Neural cell (in vitro differentiated cells): Measurements from ENCODE around the gene DZIP1.

Source experiments
- CTCF ChIP-seq: fragments of 450-650 bp; IDR thresholded peaks from 2 replicates; pipeline ENCODE4 v1.5.1; 2014; ENCODE audit warnings: antibody characterized with exemption, mild to moderate bottlenecking, moderate library complexity; ENCODE audit not compliant: poor library complexity, severe bottlenecking
- EP300 ChIP-seq: fragments of 450-650 bp; conservative IDR thresholded peaks from 2 replicates; pipeline ENCODE4 v1.6.1; 2014; ENCODE audit warnings: antibody characterized with exemption, mild to moderate bottlenecking, moderate library complexity; ENCODE audit not compliant: poor library complexity, severe bottlenecking
- EZH2 ChIP-seq: fragments of 200-600, 300-800 bp; shearing (Covaris generic), sonication (generic); IDR thresholded peaks from 2 replicates; pipeline ENCODE4 v1.6.1; 2014; ENCODE audit warnings: antibody characterized with exemption, low read length, borderline replicate concordance, mild to moderate bottlenecking; ENCODE audit not compliant: insufficient read depth, poor library complexity, severe bottlenecking
- MXI1 ChIP-seq: fragments of 450-650 bp; conservative IDR thresholded peaks from 2 replicates; pipeline ENCODE4 v1.6.1; 2014; ENCODE audit warnings: antibody characterized with exemption, mild to moderate bottlenecking; ENCODE audit not compliant: poor library complexity, severe bottlenecking
- TAF1 ChIP-seq: IDR thresholded peaks from 2 replicates; pipeline ENCODE4 v1.6.1; 2012; ENCODE audit warnings: low read depth

- TF ChIP-seq CTCF (no peak), MXI1 (no peak), EP300 (no peak), EZH2 (no peak), TAF1 (no peak)
Measured at GRCh38 chr13:95679722-95680121, 35.2 kb upstream of the DZIP1 start.
